Karpas-422 (cell line): ENCODE data around the gene ZBTB21. TPM values are rescaled to one million over a fixed set of nuclear protein-coding genes. Genes with fewer than 3 reads are reported as not detected.

Experiments
- DNase-seq: peaks from one replicate; pipeline ENCODE4 v3.0.0-alpha.2; 2015
- H2AFZ ChIP-seq: fragments of 200-600 bp; sonication (generic); 2 replicates; pipeline ENCODE4 v1.6.1; 2014; ENCODE audit warnings: antibody characterized with exemption, low read length, mixed read lengths
- H3K27ac ChIP-seq: fragments of 200-600 bp; sonication (generic); 2 replicates; pipeline ENCODE4 v1.5.1; 2014; ENCODE audit warnings: mild to moderate bottlenecking, low read length, moderate library complexity
- H3K27me3 ChIP-seq: fragments of 200-600 bp; sonication (generic); 2 replicates; pipeline ENCODE4 v1.6.1; 2014; ENCODE audit warnings: low read length, mixed read lengths
- H3K36me3 ChIP-seq: fragments of 200-600 bp; sonication (generic); 2 replicates; pipeline ENCODE4 v1.6.1; 2014; ENCODE audit warnings: low read length, mixed read lengths; ENCODE audit not compliant: insufficient read depth
- H3K4me1 ChIP-seq: fragments of 200-600 bp; sonication (generic); 2 replicates; pipeline ENCODE4 v1.6.1; 2014; ENCODE audit warnings: mild to moderate bottlenecking, low read length, mixed read lengths
- H3K4me2 ChIP-seq: fragments of 200-600 bp; sonication (generic); 2 replicates; pipeline ENCODE4 v1.6.1; 2014; ENCODE audit warnings: low read length, low read depth, mild to moderate bottlenecking; ENCODE audit not compliant: poor library complexity, severe bottlenecking
- H3K4me3 ChIP-seq: fragments of 200-600 bp; sonication (generic); 2 replicates; pipeline ENCODE4 v1.5.1; 2014; ENCODE audit warnings: mild to moderate bottlenecking, antibody characterized with exemption, low read length, mixed read lengths
- H3K79me2 ChIP-seq: fragments of 200-600 bp; sonication (generic); 2 replicates; pipeline ENCODE4 v1.6.1; 2014; ENCODE audit warnings: mild to moderate bottlenecking, low read length, mixed read lengths
- H3K9ac ChIP-seq: fragments of 200-600 bp; sonication (generic); 2 replicates; pipeline ENCODE4 v1.6.0; 2014; ENCODE audit warnings: low read length
- H3K9me2 ChIP-seq: fragments of 200-600 bp; sonication (generic), shearing (Covaris generic); replicated peaks from 2 replicates; pipeline ENCODE4 v1.6.0; 2014; ENCODE audit warnings: mild to moderate bottlenecking, low read length, moderate library complexity; ENCODE audit not compliant: insufficient read depth
- H3K9me3 ChIP-seq: fragments of 300-700, 200-600 bp; sonication (generic); 2 replicates; pipeline ENCODE4 v1.6.1; 2014; ENCODE audit warnings: low read length, mixed read lengths
- H4K20me1 ChIP-seq: fragments of 200-600 bp; sonication (generic); 2 replicates; pipeline ENCODE4 v1.6.1; 2014; ENCODE audit warnings: mild to moderate bottlenecking, antibody characterized with exemption, low read length, low read depth; ENCODE audit not compliant: insufficient read depth
- total RNA-seq: library from RNA; depleted of rRNA; stranded (reverse); fragments of >200 nt; shearing (Covaris generic); gene quantifications from 2 replicates; pipeline ENCODE4 v1.2.3, GENCODE V29; 2014; ENCODE audit warnings: low replicate concordance

The ZBTB21 gene
- total RNA-seq, 1 experiment from 2014 or later: 2.8 TPM

- H3K9me2 ChIP-seq: no peaks in the 10 kb centered on the region
- no peak overlapping the region for H3K4me3 ChIP-seq
- H3K27ac ChIP-seq: no peak overlapping the region
- H3K79me2 ChIP-seq: no peaks in the 10 kb centered on the region
- H2AFZ ChIP-seq: no peak overlapping the region
- no peaks in the 10 kb centered on the region for H3K36me3 ChIP-seq
- no peak overlapping the region for H3K4me2 ChIP-seq
- no peaks in the 10 kb centered on the region for H3K27me3 ChIP-seq
- no peaks in the 10 kb centered on the region for H3K4me1 ChIP-seq
- H4K20me1 ChIP-seq: 0 out of 2 replicates have a peak, but pooled peaks cover 3% of the 10 kb centered on the region
- no peak overlapping the region for H3K9ac ChIP-seq
- no peak for DNase-seq
- no peaks in the 10 kb centered on the region for H3K9me3 ChIP-seq
These were observed 27.8 kb upstream of the ZBTB21 start for GRCh38 chr21:42037943-42038342.

GRCh38 chr21:42037516-42037915, 27.4 kb upstream of the ZBTB21 start:
- H3K36me3 ChIP-seq: no peaks in the 10 kb centered on the region
- H4K20me1 ChIP-seq: no peaks in the 10 kb centered on the region
- H3K9ac ChIP-seq: no peak overlapping the region
- no peak overlapping the region for H3K27ac ChIP-seq
- H3K27me3 ChIP-seq: no peaks in the 10 kb centered on the region
- H3K4me3 ChIP-seq: no peak overlapping the region
- no peaks in the 10 kb centered on the region for H3K4me1 ChIP-seq
- no peak overlapping the region for H3K4me2 ChIP-seq
- no peak for DNase-seq
- H3K79me2 ChIP-seq: no peaks in the 10 kb centered on the region
- H3K9me2 ChIP-seq: no peaks in the 10 kb centered on the region
- no peak overlapping the region for H2AFZ ChIP-seq
- no peaks in the 10 kb centered on the region for H3K9me3 ChIP-seq

- H3K79me2 ChIP-seq: no peaks in the 10 kb centered on the region
- H3K27me3 ChIP-seq: no peaks in the 10 kb centered on the region
- no peaks in the 10 kb centered on the region for H3K9me2 ChIP-seq
- no peaks in the 10 kb centered on the region for H3K36me3 ChIP-seq
- no peak for DNase-seq
- no peak overlapping the region for H2AFZ ChIP-seq
- H3K27ac ChIP-seq: no peak overlapping the region
- peaks cover 7% of the 10 kb centered on the region for H3K4me1 ChIP-seq
- H3K4me3 ChIP-seq: no peak overlapping the region
- H3K9me3 ChIP-seq: no peaks in the 10 kb centered on the region
- H3K4me2 ChIP-seq: no peak overlapping the region
- no peak overlapping the region for H3K9ac ChIP-seq
- no peaks in the 10 kb centered on the region; the same call in 1 of the 2 replicates for H4K20me1 ChIP-seq
These were observed 26.2 kb upstream of the ZBTB21 start for GRCh38 chr21:42036313-42036712.

GRCh38 chr21:42032968-42033367, 22.8 kb upstream of the ZBTB21 start:
- no peak overlapping the region for H3K4me2 ChIP-seq
- H3K27me3 ChIP-seq: no peaks in the 10 kb centered on the region
- no peaks in the 10 kb centered on the region; the same call in 1 of the 2 replicates for H4K20me1 ChIP-seq
- H3K27ac ChIP-seq: no peak overlapping the region
- H3K4me1 ChIP-seq: peaks cover 9% of the 10 kb centered on the region
- no peak overlapping the region for H3K4me3 ChIP-seq
- no peak for DNase-seq
- no peaks in the 10 kb centered on the region for H3K36me3 ChIP-seq
- H3K9me2 ChIP-seq: no peaks in the 10 kb centered on the region
- no peak overlapping the region for H2AFZ ChIP-seq
- no peaks in the 10 kb centered on the region for H3K9me3 ChIP-seq
- no peaks in the 10 kb centered on the region for H3K79me2 ChIP-seq
- H3K9ac ChIP-seq: no peak overlapping the region

- H3K79me2 ChIP-seq: no peaks in the 10 kb centered on the region
- H3K27me3 ChIP-seq: no peaks in the 10 kb centered on the region
- no peaks in the 10 kb centered on the region for H3K36me3 ChIP-seq
- no peak overlapping the region for H3K9ac ChIP-seq
- H3K4me3 ChIP-seq: no peak overlapping the region
- H3K9me2 ChIP-seq: no peaks in the 10 kb centered on the region
- no peak overlapping the region for H3K27ac ChIP-seq
- DNase-seq: no peak
- no peaks in the 10 kb centered on the region for H3K9me3 ChIP-seq
- no peaks in the 10 kb centered on the region; the same call in 1 of the 2 replicates for H4K20me1 ChIP-seq
- no peak overlapping the region for H3K4me2 ChIP-seq
- H2AFZ ChIP-seq: no peak overlapping the region
- peaks cover 13% of the 10 kb centered on the region for H3K4me1 ChIP-seq
These were observed 22.1 kb upstream of the ZBTB21 start for GRCh38 chr21:42032266-42032665.

GRCh38 chr21:42031816-42032215, 21.7 kb upstream of the ZBTB21 start:
- Histone ChIP-seq H2AFZ (no peak overlapping the region), H3K4me3 (no peak overlapping the region), H3K36me3 (no peaks in the 10 kb centered on the region), H3K4me2 (no peak overlapping the region), H3K9me2 (no peaks in the 10 kb centered on the region), H3K27ac (no peak overlapping the region), H3K79me2 (no peaks in the 10 kb centered on the region), H3K9ac (no peak overlapping the region), H3K27me3 (no peaks in the 10 kb centered on the region), H4K20me1 (no peaks in the 10 kb centered on the region; the same call in 1 of the 2 replicates), H3K9me3 (no peaks in the 10 kb centered on the region), H3K4me1 (peaks cover 13% of the 10 kb centered on the region)
- DNase-seq: no peak

GRCh38 chr21:42031241-42031640, 21.1 kb upstream of the ZBTB21 start:
- Histone ChIP-seq H4K20me1 (no peaks in the 10 kb centered on the region; the same call in 1 of the 2 replicates), H3K4me1 (peaks cover 13% of the 10 kb centered on the region), H3K27me3 (no peaks in the 10 kb centered on the region), H3K4me3 (no peak overlapping the region), H3K27ac (no peak overlapping the region), H3K9me3 (no peaks in the 10 kb centered on the region), H3K36me3 (no peaks in the 10 kb centered on the region), H2AFZ (no peak overlapping the region), H3K4me2 (no peak overlapping the region), H3K9ac (no peak overlapping the region), H3K79me2 (no peaks in the 10 kb centered on the region), H3K9me2 (no peaks in the 10 kb centered on the region)
- no peak for DNase-seq

- H3K36me3 ChIP-seq: no peaks in the 10 kb centered on the region
- no peak overlapping the region for H2AFZ ChIP-seq
- H3K4me3 ChIP-seq: no peak overlapping the region
- no peaks in the 10 kb centered on the region for H3K27me3 ChIP-seq
- no peaks in the 10 kb centered on the region; the same call in 1 of the 2 replicates for H4K20me1 ChIP-seq
- no peak for DNase-seq
- peaks cover 13% of the 10 kb centered on the region for H3K4me1 ChIP-seq
- no peaks in the 10 kb centered on the region for H3K79me2 ChIP-seq
- H3K9me2 ChIP-seq: no peaks in the 10 kb centered on the region
- no peak overlapping the region for H3K9ac ChIP-seq
- no peaks in the 10 kb centered on the region for H3K9me3 ChIP-seq
- H3K4me2 ChIP-seq: no peak overlapping the region
- H3K27ac ChIP-seq: no peak overlapping the region
These were observed 20.2 kb upstream of the ZBTB21 start for GRCh38 chr21:42030311-42030710.
